ENCODE data around the gene OSMR. TPM values are rescaled to one million over a fixed set of nuclear protein-coding genes. Genes with fewer than 3 reads are reported as not detected.

OSMR gene
- total and polyA plus RNA-seq, 2 donors (not counting 1 experiment from before 2014, with no cell fraction given), result not detected

GRCh38 chr5:38927470-38927869 lies 81.7 kb downstream of the OSMR start:
- Histone ChIP-seq H3K9me3 (ENCODE audit: control extremely low read depth in 1 of 3, control insufficient read depth in 2 of 3, insufficient read depth in 1 of 3, low read length in 2 of 3) (peaks cover 0 to 8% (median 0%) of the 10 kb centered on the region in 3 donors), H3K27ac (ENCODE audit: low read length in 2 of 2) (no peak overlapping the region), H3K4me3 (ENCODE audit: control extremely low read depth in 1 of 5, extremely low read depth in 1 of 5, insufficient read depth in 1 of 5, low read depth in 2 of 5, low read length in 4 of 5) (no peak overlapping the region), H3K27me3 (replicated peaks in 1 of 4; ENCODE audit: control extremely low read depth in 1 of 4, control insufficient read depth in 3 of 4, insufficient read depth in 4 of 4, low read length in 3 of 4) (no peaks in the 10 kb centered on the region), H3K4me1 (ENCODE audit: control insufficient read depth in 2 of 2, insufficient read depth in 2 of 2, low read length in 2 of 2) (no peaks in the 10 kb centered on the region), H4K20me1 (ENCODE audit: control insufficient read depth, insufficient read depth, low read length, poor library complexity, severe bottlenecking) (no peaks in the 10 kb centered on the region), H3K79me2 (ENCODE audit: control insufficient read depth, insufficient read depth, low read length) (no peaks in the 10 kb centered on the region), H3K4me2 (replicated peaks; ENCODE audit: low read depth, low read length, poor library complexity, severe bottlenecking) (no peak overlapping the region), H2AFZ (ENCODE audit: insufficient read depth, low read depth, low read length, poor library complexity, severe bottlenecking) (no peak overlapping the region), H3K36me3 (replicated peaks in 1 of 2; ENCODE audit: control extremely low read depth in 1 of 2, control insufficient read depth in 1 of 2, extremely low read depth in 1 of 2, insufficient read depth in 2 of 2, low read length in 1 of 2) (no peaks in the 10 kb centered on the region), H3K9ac (ENCODE audit: low read length) (no peak overlapping the region)
- WGBS (ENCODE audit: insufficient coverage), result 100% methylated on average over 1 of the region's 2 CpGs
- no peak for DNase-seq
- no peaks in the 10 kb centered on the region for H3K9me3 Mint-ChIP-seq (ENCODE audit: insufficient read depth)
- CTCF ChIA-PET, result interaction anchor here (1.3 kb wide), 1 partner anchor 486 kb away, joined by 4 read pairs; no protein-coding TSS in a partner anchor
- H3K27me3 Mint-ChIP-seq, result peaks cover 21% of the 10 kb centered on the region
- no peak overlapping the region for H3K27ac Mint-ChIP-seq
- no peak overlapping the region for H3K4me3 Mint-ChIP-seq
- H3K4me1 Mint-ChIP-seq, result no peaks in the 10 kb centered on the region
- POLR2A ChIA-PET, result no interaction called here
- no peak for ATAC-seq (ENCODE audit: low read depth)
- intact Hi-C loops (cut with micrococcal nuclease), result no loop called here
- TF ChIP-seq EZH2 (IDR thresholded peaks at IDR 0.05; ENCODE audit: borderline replicate concordance, insufficient read depth, low read depth, low read length, poor library complexity, severe bottlenecking) (no peak), CTCF (IDR thresholded peaks at IDR 0.05) (no peak)

DNA sequence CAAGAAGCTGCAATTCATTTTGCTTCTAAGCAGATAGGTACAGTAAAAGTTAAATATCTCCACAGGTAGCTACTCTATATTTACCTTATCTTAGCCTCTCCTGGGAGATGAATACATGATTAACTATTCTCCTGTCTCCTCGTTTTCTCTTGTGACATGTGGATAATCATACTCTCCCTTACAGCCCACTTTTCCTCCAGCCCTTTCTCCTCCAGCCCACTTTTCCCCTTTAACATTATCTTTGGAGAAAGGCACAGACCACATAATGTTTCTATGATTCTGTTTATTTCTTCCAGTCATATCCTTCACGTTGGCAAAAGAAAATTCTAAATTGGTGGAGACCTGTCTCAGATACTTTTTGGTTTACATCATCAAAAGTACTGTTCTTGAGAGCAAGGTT lies 84.0 kb downstream of the OSMR start:
- H3K27me3 ChIP-seq (replicated peaks in 1 of 4; ENCODE audit: control extremely low read depth in 1 of 4, control insufficient read depth in 3 of 4, insufficient read depth in 4 of 4, low read length in 3 of 4), result no peaks in the 10 kb centered on the region
- no peak for ATAC-seq (ENCODE audit: low read depth)
- TF ChIP-seq EZH2 (IDR thresholded peaks at IDR 0.05; ENCODE audit: borderline replicate concordance, insufficient read depth, low read depth, low read length, poor library complexity, severe bottlenecking) (no peak), CTCF (IDR thresholded peaks at IDR 0.05) (no peak)
- no peaks in the 10 kb centered on the region for H3K9me3 Mint-ChIP-seq (ENCODE audit: insufficient read depth)
- no peak overlapping the region for H3K4me3 ChIP-seq (ENCODE audit: control extremely low read depth in 1 of 5, extremely low read depth in 1 of 5, insufficient read depth in 1 of 5, low read depth in 2 of 5, low read length in 4 of 5)
- peaks cover 0 to 8% (median 0%) of the 10 kb centered on the region in 3 donors for H3K9me3 ChIP-seq (ENCODE audit: control extremely low read depth in 1 of 3, control insufficient read depth in 2 of 3, insufficient read depth in 1 of 3, low read length in 2 of 3)
- H3K4me2 ChIP-seq (replicated peaks; ENCODE audit: low read depth, low read length, poor library complexity, severe bottlenecking), result no peak overlapping the region
- no peaks in the 10 kb centered on the region for H3K4me1 Mint-ChIP-seq
- no peak overlapping the region for H3K4me3 Mint-ChIP-seq
- H3K27ac ChIP-seq (ENCODE audit: low read length in 2 of 2), result no peak overlapping the region
- peaks cover 14% of the 10 kb centered on the region for H3K27me3 Mint-ChIP-seq
- no peak overlapping the region for H3K9ac ChIP-seq (ENCODE audit: low read length)
- H3K79me2 ChIP-seq (ENCODE audit: control insufficient read depth, insufficient read depth, low read length), result no peaks in the 10 kb centered on the region
- H3K4me1 ChIP-seq (ENCODE audit: control insufficient read depth in 2 of 2, insufficient read depth in 2 of 2, low read length in 2 of 2), result no peaks in the 10 kb centered on the region
- DNase-seq, result no peak
- ChIA-PET POLR2A (no interaction called here), CTCF (no interaction called here)
- no peaks in the 10 kb centered on the region for H4K20me1 ChIP-seq (ENCODE audit: control insufficient read depth, insufficient read depth, low read length, poor library complexity, severe bottlenecking)
- no peaks in the 10 kb centered on the region for H3K36me3 ChIP-seq (replicated peaks in 1 of 2; ENCODE audit: control extremely low read depth in 1 of 2, control insufficient read depth in 1 of 2, extremely low read depth in 1 of 2, insufficient read depth in 2 of 2, low read length in 1 of 2)
- intact Hi-C loops (cut with micrococcal nuclease), result no loop called here
- H3K27ac Mint-ChIP-seq, result no peak overlapping the region
- WGBS (ENCODE audit: insufficient coverage), result no CpG with 5 or more reads among the region's 2 CpGs
- no peak overlapping the region for H2AFZ ChIP-seq (ENCODE audit: insufficient read depth, low read depth, low read length, poor library complexity, severe bottlenecking)
